HG03378 (cell line): ENCODE results near the gene JMY.

Experiments used
- ATAC-seq: cut with Tn5 transposase; IDR thresholded peaks from one replicate; pipeline ENCODE4 v1.9.1; 2021; ENCODE audit warnings: mild to moderate bottlenecking, moderate library complexity; ENCODE audit not compliant: unreplicated experiment

JMY gene

GRCh38 chr5:79285285-79285684, 49.4 kb downstream of the JMY start:
- ATAC-seq, result no peak

DNA sequence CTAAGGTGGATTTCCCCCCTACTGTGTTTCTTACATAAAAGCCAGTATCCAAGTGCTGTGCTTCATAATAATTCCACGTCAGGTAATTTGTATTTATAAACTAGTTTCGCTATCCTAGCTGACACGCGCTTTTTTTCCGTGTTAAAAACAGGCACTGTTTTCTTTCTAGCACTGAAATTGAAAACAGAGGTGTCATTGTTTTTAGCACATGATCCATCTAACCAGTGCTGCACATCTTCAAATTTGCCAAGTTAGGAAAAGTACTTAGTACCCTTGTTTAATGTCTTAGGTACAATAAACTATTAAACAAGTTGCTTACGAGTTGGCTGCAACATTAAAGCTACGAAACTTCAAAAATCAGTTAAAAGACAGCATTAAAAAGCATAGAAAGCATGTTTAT, 49.9 kb downstream of the JMY start:
- no peak for ATAC-seq

DNA sequence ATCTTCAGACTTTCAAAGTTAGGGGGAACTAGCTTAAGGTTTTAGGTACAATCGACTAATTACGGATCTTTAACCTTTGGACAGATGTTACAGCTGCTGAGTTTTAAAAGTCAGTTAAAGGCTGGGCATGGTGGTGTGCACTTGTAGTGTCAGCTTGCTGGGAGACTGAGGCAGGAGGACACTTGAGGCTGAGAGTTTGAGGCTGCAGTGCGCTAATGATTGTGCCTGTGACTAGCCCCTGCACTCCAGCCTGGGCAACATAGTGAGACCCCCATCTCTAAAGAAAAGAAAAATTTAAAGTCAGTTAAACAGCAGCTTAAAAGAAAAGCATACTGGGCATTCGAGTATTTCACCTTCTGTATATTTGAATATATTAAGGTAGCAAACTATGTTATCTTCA, 51.4 kb downstream of the JMY start:
- no peak for ATAC-seq

DNA sequence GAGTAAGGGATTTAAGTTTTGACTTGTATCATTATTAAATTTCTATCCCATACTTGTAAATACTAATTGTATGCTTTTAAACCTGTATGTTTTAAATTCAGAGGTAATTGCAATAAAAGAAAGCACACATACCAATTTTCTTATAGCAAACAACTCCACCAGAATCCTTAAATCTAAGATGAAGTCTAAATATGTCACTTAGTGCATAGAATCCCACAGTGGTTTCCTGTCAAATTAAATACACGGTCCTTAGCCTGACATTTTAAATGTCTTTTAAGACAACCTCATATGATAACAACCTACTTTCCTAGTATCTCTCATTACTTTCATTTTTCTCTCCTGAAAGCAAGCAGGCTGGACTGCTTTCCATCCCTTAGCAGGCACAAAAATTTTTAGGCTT, 52.0 kb downstream of the JMY start:
- no peak for ATAC-seq

- ATAC-seq, result no peak
Observed at GRCh38 chr5:79295029-79295428, 59.1 kb downstream of the JMY start.

GRCh38 chr5:79297661-79298060, 61.7 kb downstream of the JMY start:
- no peak for ATAC-seq

DNA sequence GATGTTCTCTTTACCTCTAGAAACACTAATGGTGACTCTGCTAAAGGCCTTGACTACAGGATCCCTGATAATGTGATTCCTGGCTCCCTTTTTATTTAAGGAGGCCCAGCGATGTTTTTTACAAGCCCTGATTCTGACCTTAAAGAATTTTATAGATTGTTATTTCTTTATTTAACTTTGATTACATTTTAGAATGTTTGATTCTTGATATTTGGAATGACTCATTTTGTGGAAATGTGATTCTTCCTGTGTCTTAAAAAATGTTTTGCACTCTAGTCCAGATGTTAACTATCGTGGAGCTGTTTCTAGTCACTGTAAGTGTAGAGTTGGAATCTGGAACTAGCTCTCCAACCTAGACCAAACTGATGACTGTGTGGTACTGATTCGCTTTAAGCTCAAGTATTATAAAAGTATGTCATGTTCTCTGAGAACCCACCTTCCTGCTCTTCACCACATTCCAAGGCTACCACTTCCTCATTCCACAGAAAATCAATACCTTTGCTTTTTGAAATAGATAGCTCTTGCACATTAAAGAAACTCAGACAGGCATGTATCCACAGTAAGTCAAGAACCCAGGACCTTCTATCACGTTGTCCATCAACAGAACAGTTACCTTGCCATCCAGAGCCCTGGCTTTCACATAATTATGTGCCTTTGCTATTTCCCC, 65.2 kb downstream of the JMY start:
- no peak for ATAC-seq

DNA sequence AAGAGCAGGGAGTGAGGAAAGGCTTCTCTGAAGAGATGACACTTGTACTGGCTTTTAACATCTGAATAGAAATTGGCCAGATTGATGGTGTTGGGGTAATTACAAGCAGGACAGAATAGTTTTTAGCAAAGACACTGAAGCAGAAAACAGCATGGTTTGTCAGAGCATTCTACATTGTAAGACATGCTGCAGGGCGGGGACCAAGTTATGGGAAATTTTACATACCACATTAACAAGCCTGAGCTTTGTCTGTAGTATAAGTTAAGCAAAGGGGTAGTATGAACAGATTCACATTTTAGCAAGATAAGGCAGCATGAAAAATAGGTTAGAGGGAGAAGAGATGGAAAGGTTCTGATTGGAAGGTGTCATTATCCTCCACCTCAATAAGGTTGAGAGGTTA, 66.5 kb downstream of the JMY start:
- no peak for ATAC-seq

DNA sequence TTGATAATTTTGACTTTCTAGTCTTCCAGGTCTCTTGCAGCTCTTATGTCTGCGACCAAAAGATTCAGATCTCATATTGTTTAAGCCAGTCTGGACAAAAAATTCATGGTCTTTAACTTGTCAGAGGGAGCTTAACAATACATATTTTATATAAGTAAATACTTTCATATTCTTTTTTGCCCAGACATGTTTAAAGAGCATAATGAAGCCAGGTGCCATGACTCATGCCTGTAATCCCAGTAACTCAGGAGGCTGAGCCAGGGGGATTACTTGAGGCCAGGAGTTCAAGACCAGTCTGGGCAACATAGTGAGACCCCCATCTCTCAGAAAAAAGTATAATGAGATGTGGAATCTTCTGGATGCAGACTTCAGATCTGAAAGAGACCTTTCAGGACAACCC, 69.8 kb downstream of the JMY start:
- ATAC-seq, result no peak

- no peak for ATAC-seq
Observed at GRCh38 chr5:79318935-79319614, 83.1 kb downstream of the JMY start.

GRCh38 chr5:79329453-79329852, 93.5 kb downstream of the JMY start:
- ATAC-seq, result no peak

DNA sequence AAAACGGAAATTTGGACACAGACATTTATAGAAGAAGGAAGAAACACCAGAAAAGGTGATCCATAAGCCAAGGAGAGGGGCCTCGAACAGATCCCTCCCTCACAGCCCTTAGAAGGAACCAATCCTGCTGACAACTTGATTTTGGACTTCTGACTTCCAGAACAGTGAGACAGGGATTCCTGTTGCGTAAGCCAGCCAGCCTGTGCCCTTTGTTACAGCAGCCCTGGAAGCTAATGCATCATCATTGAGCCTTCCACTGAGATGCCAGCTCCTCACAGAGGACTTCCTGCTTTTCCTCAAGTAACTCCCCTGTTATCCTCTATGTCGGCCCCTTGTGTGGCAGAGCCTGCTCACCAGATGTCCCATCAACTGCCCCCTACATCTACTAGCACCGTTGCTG, 94.1 kb downstream of the JMY start:
- no peak for ATAC-seq

- ATAC-seq, result no peak
Observed at GRCh38 chr5:79333852-79334557, 98.1 kb downstream of the JMY start.

- no peak for ATAC-seq
Observed at GRCh38 chr5:79346420-79346824, 110.5 kb downstream of the JMY start.

GRCh38 chr5:79349047-79349446, 113.1 kb downstream of the JMY start:
- ATAC-seq, result no peak

GRCh38 chr5:79349881-79350280, 114.0 kb downstream of the JMY start:
- no peak for ATAC-seq

- no peak for ATAC-seq
Observed at GRCh38 chr5:79357398-79357797, 121.5 kb downstream of the JMY start.
